Prostate gland (tissue), 2 donors: ENCODE results near the gene XPNPEP2. TPM values are rescaled to one million over a fixed set of nuclear protein-coding genes. Genes with fewer than 3 reads are reported as not detected.

Experiments used
- DNase-seq: peaks from one replicate; pipeline ENCODE4 v3.0.0-alpha.2; 2019; ENCODE audit warnings: low spot score
- H3K27ac ChIP-seq, 2 donors: fragments of 200-600 bp; sonication (generic); 2 replicates each; pipeline ENCODE4 v1.5.1; 2017 to 2019
- H3K27me3 ChIP-seq: fragments of 200-600 bp; sonication (generic); replicated peaks from 2 replicates; pipeline ENCODE4 v1.5.1; 2019; ENCODE audit not compliant: insufficient read depth
- H3K36me3 ChIP-seq, 2 donors: fragments of 200-600 bp; sonication (generic); 1 replicate in 1 of 2; 2 replicates in 1 of 2; pipeline versions ENCODE4 v1.5.1 to v1.8.1; 2017 to 2019
- H3K4me1 ChIP-seq: fragments of 200-600 bp; sonication (generic); replicated peaks from 2 replicates; pipeline ENCODE4 v1.5.1; 2019
- H3K4me3 ChIP-seq, 2 donors: fragments of 200-600 bp; sonication (generic); 2 replicates each; pipeline ENCODE4 v1.5.1; 2017 to 2019
- H3K9me3 ChIP-seq: fragments of 200-600 bp; sonication (generic); 2 replicates; pipeline ENCODE4 v1.5.1; 2017
- CTCF ChIP-seq, 4 experiments: fragments of 200-600 bp in 2 of 4; fragments of 450-650 bp in 2 of 4; sonication (generic) in 2 of 4; IDR thresholded peaks; 1 replicate in 3 of 4; 2 replicates in 1 of 4; pipeline ENCODE4 v1.5.1; 2016 to 2019; ENCODE audit warnings: antibody characterized with exemption in 4 of 4, mild to moderate bottlenecking in 2 of 4, moderate library complexity in 2 of 4
- POLR2A ChIP-seq: fragments of 450-650 bp; IDR thresholded peaks from one replicate; pipeline ENCODE4 v1.6.1; 2016; ENCODE audit warnings: antibody characterized with exemption, mild to moderate bottlenecking
- POLR2AphosphoS5 ChIP-seq: sonication (generic); formaldehyde crosslinking; IDR thresholded peaks from one replicate; pipeline ENCODE4 v1.6.1; 2017; ENCODE audit warnings: antibody characterized with exemption
- WGBS: methylation state at CpG from one replicate; pipeline ENCODE4 v1.1.5; 2018; 5-methylcytosine and 5-hydroxymethylcytosine counted together
- intact Hi-C: fragments of 100-400 bp; cut with DNase I; formaldehyde crosslinking; loops from one replicate; pipeline ENCODE4 v1.14.2; 2022
- total RNA-seq, 2 donors: library from RNA; depleted of rRNA; stranded (reverse); fragments of >200 nt; gene quantifications; one replicate each; pipeline ENCODE4 v1.1.0, GENCODE V29; 2016

Gene XPNPEP2
- total RNA-seq, 2 donors from 2014 or later, result 0.14 TPM; not detected in 1

GRCh38 chrX:129748305-129748704 is 9.5 kb downstream of the XPNPEP2 start:
- intact Hi-C loops, result no loop called here
- Histone ChIP-seq H3K9me3 (no peaks in the 10 kb centered on the region), H3K27me3 (no peaks in the 10 kb centered on the region), H3K36me3 (no peaks in the 10 kb centered on the region), H3K4me1 (no peaks in the 10 kb centered on the region), H3K4me3 (no peak overlapping the region), H3K27ac (no peak overlapping the region)
- no peak for TF ChIP-seq POLR2A
- TF ChIP-seq CTCF (IDR thresholded peaks at IDR 0.05), result no peak
- no peak for TF ChIP-seq POLR2AphosphoS5
- DNase-seq, result no peak
- 51% methylated on average over 4 of the region's 4 CpGs for WGBS

GRCh38 chrX:129749069-129749468 is 10.3 kb downstream of the XPNPEP2 start:
- 61% methylated on average over 2 of the region's 2 CpGs for WGBS
- intact Hi-C loops, result no loop called here

GRCh38 chrX:129750971-129751370 is 12.2 kb downstream of the XPNPEP2 start:
- DNase-seq, result no peak
- Histone ChIP-seq H3K27me3 (no peaks in the 10 kb centered on the region), H3K4me1 (no peaks in the 10 kb centered on the region), H3K9me3 (no peaks in the 10 kb centered on the region), H3K36me3 (no peaks in the 10 kb centered on the region), H3K4me3 (no peak overlapping the region), H3K27ac (no peak overlapping the region)
- intact Hi-C loops, result no loop called here
- no peak for TF ChIP-seq CTCF (IDR thresholded peaks at IDR 0.05)
- TF ChIP-seq POLR2A, result no peak
- TF ChIP-seq POLR2AphosphoS5, result no peak
- no CpG with 5 or more reads among the region's 8 CpGs for WGBS

More at GRCh38 chrX:129749069-129749468, 10.3 kb downstream of the XPNPEP2 start:
- TF ChIP-seq POLR2A (no peak), POLR2AphosphoS5 (no peak), CTCF (IDR thresholded peaks at IDR 0.05) (no peak)
- Histone ChIP-seq H3K9me3 (no peaks in the 10 kb centered on the region), H3K27ac (no peak overlapping the region), H3K4me1 (no peaks in the 10 kb centered on the region), H3K36me3 (no peaks in the 10 kb centered on the region), H3K4me3 (no peak overlapping the region), H3K27me3 (no peaks in the 10 kb centered on the region)
- DNase-seq, result no peak

- intact Hi-C loops, result no loop called here
These were observed 15.6 kb downstream of the XPNPEP2 start for GRCh38 chrX:129754056-129755024.

More at GRCh38 chrX:129754056-129755024, 15.6 kb downstream of the XPNPEP2 start:
- Histone ChIP-seq H3K27me3 (no peaks in the 10 kb centered on the region), H3K4me1 (no peaks in the 10 kb centered on the region), H3K9me3 (no peaks in the 10 kb centered on the region), H3K36me3 (no peaks in the 10 kb centered on the region), H3K4me3 (no peak overlapping the region), H3K27ac (no peak overlapping the region)
- no peak for TF ChIP-seq POLR2AphosphoS5
- no peak for TF ChIP-seq CTCF (IDR thresholded peaks at IDR 0.05)
- no peak for TF ChIP-seq POLR2A
- no peak for DNase-seq
- 36% methylated on average over 17 of the region's 22 CpGs for WGBS
